ENCODE measurements around the gene SCO1.

Gene SCO1

GRCh38 chr17:10697092-10698081, at the start of gene SCO1, which contains the start of gene ADPRM:
Gene SCO1, minus strand, starts transcription at chr17:10697533. Its CDS starts 26 bp downstream, at chr17:10697507.
Gene ADPRM, plus strand, starts transcription at chr17:10697594. Its CDS starts 7,333 bp downstream, at chr17:10704927.
- no peaks in the 10 kb centered on the region for H3K27me3 ChIP-seq
- H3K9ac ChIP-seq = peak within 1 kb of the TSS; percentile 87 to 99 (median 96)
- peak within 1 kb of the TSS; percentile 83 to 98 (median 88) for H3K4me2 ChIP-seq
- peaks cover 0 to 29% (median 13%) of the 10 kb centered on the region in 11 experiments; a peak in 16 of 22 replicates for H4K20me1 ChIP-seq
- no peaks in the 10 kb centered on the region for H3K9me3 ChIP-seq (replicated peaks in 1 of 11)
- peaks cover 28 to 34% (median 33%) of the 10 kb centered on the region in 11 experiments for H3K36me3 ChIP-seq
- peaks cover 46 to 59% (median 51%) of the 10 kb centered on the region in 10 experiments for H3K4me1 ChIP-seq
- H3K27ac ChIP-seq = peak within 1 kb of the TSS; percentile 91 to 98 (median 96)
- peak within 1 kb of the TSS; percentile 85 to 99 (median 96) for H3K4me3 ChIP-seq
- no peak for TF ChIP-seq Cebpa-rat (IDR thresholded peaks at IDR 0.05)

DNA sequence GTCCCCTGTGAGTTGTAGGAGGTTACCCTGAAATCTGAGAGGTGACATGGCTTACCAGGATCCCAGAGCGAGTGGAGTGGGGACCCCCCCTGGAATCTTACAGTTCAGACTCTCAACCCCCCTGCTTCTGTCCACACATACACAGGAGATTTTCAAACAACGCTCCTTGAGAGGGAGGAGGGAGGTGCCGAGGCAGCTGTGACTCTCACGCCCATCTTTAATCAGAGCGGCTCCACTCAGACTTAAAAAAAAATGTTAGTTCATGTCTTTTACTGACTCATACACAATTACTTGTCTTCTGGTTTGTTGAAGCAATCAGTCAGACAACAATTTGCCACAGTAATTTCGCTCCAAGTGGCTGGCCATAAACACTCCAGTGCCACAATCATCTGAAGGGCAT, 47.9 kb upstream of the SCO1 start:
- no peaks in the 10 kb centered on the region for H3K27me3 ChIP-seq
- no peak for TF ChIP-seq Cebpa-rat (IDR thresholded peaks at IDR 0.05)

GRCh38 chr17:10744501-10745000, 47.2 kb upstream of the SCO1 start:
- Histone ChIP-seq H3K4me2 (peak overlapping the region in 10 of 11 experiments; percentile 10 to 67 (median 63); a peak in 17 of 22 replicates), H3K27ac (no peak overlapping the region), H4K20me1 (no peaks in the 10 kb centered on the region), H3K9me3 (replicated peaks in 1 of 11) (no peaks in the 10 kb centered on the region), H3K27me3 (no peaks in the 10 kb centered on the region), H3K9ac (no peak overlapping the region; a peak in 1 of 22 replicates), H3K36me3 (no peaks in the 10 kb centered on the region), H3K4me3 (no peak overlapping the region), H3K4me1 (peaks cover 0 to 15% (median 14%) of the 10 kb centered on the region in 10 experiments; a peak in 17 of 20 replicates)
- TF ChIP-seq Cebpa-rat (IDR thresholded peaks at IDR 0.05) = no peak

More for the DNA sequence above, 47.9 kb upstream of the SCO1 start:
- Histone ChIP-seq H3K36me3 (no peaks in the 10 kb centered on the region), H3K9me3 (replicated peaks in 1 of 11) (no peaks in the 10 kb centered on the region), H3K9ac (no peak overlapping the region), H4K20me1 (no peaks in the 10 kb centered on the region), H3K4me2 (peak overlapping the region in 9 of 11 experiments; percentile 13 to 67 (median 63); a peak in 15 of 22 replicates), H3K27ac (no peak overlapping the region), H3K4me3 (no peak overlapping the region), H3K4me1 (peaks cover 0 to 15% (median 14%) of the 10 kb centered on the region in 10 experiments; a peak in 17 of 20 replicates)

GRCh38 chr17:10743316-10744009, 46.1 kb upstream of the SCO1 start:
- Histone ChIP-seq H3K4me1 (peaks cover 0 to 18% (median 14%) of the 10 kb centered on the region in 10 experiments; a peak in 17 of 20 replicates), H3K36me3 (no peaks in the 10 kb centered on the region), H3K27ac (no peak overlapping the region), H3K9ac (no peak overlapping the region), H4K20me1 (no peaks in the 10 kb centered on the region), H3K9me3 (replicated peaks in 1 of 11) (no peaks in the 10 kb centered on the region), H3K27me3 (no peaks in the 10 kb centered on the region), H3K4me2 (no peak overlapping the region), H3K4me3 (no peak overlapping the region)
- no peak for TF ChIP-seq Cebpa-rat (IDR thresholded peaks at IDR 0.05)

DNA sequence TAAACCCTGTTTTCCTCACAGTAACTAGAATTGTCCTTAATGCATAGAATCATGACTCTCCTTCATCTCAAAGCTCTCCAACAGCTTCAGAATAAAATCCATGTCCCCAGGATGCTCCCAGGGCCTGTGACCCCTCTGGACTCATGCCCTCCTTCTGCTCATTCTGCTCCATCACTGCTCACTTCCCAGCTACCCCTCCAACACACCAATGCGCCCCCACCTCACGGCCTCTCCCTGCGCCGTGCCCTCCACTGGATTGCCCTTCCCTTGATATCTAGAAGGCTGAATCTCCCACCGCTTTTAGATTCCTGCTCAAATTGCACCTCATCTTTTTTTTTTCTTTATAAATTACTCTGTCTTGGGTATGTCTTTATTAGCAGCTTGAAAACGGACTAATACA, 45.1 kb upstream of the SCO1 start:
- peaks cover 0 to 26% (median 19%) of the 10 kb centered on the region in 10 experiments; a peak in 17 of 20 replicates for H3K4me1 ChIP-seq
- no peak overlapping the region for H3K27ac ChIP-seq
- H3K9me3 ChIP-seq (replicated peaks in 1 of 11) = no peaks in the 10 kb centered on the region
- no peak overlapping the region for H3K4me2 ChIP-seq
- no peaks in the 10 kb centered on the region for H4K20me1 ChIP-seq
- H3K36me3 ChIP-seq = no peaks in the 10 kb centered on the region
- H3K4me3 ChIP-seq = no peak overlapping the region
- no peak for TF ChIP-seq Cebpa-rat (IDR thresholded peaks at IDR 0.05)
- no peaks in the 10 kb centered on the region for H3K27me3 ChIP-seq
- no peak overlapping the region for H3K9ac ChIP-seq

DNA sequence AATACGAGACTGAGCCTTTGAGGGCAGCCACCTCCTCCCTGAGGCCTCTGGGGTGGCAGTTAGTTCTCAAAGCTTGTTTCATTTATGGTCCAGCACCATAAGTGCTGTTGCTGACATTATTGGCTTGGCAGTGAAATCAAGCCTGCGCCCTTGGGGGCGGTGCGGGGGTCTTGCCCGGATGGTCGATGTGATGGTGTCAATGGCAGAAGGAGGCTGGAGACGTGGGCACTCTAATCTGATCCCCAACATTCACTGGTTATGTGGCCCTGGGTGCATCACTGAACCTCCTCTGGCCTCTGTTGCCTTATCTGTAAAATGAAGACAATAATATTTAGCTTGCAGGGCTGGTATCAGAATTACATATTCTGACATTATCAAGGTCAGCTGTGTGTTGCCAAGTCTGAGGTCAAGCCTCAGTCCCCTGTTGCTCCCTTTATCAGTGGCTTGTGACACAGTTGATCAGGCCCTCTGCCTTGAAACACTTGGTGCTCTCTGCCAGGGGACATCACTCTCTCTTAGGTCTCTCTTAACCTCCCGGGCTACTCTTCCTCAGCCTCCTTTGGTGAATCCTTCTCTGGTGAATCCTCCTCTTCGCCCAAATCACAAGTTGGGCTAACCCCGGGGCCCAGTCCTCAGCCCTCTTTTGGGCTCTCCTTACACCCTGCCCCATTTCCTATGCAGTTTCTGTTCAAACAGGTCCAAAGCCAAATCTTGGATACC, 44.2 kb upstream of the SCO1 start:
- Histone ChIP-seq H3K9ac (no peak overlapping the region), H3K4me2 (no peak overlapping the region), H3K4me3 (no peak overlapping the region), H3K27ac (no peak overlapping the region), H3K36me3 (no peaks in the 10 kb centered on the region), H4K20me1 (no peaks in the 10 kb centered on the region), H3K4me1 (peaks cover 0 to 30% (median 24%) of the 10 kb centered on the region in 10 experiments; a peak in 17 of 20 replicates), H3K9me3 (replicated peaks in 1 of 11) (no peaks in the 10 kb centered on the region), H3K27me3 (no peaks in the 10 kb centered on the region)
- no peak for TF ChIP-seq Cebpa-rat (IDR thresholded peaks at IDR 0.05)

- Histone ChIP-seq H3K36me3 (no peaks in the 10 kb centered on the region), H3K9ac (no peak overlapping the region), H4K20me1 (no peaks in the 10 kb centered on the region), H3K4me1 (peaks cover 0 to 21% (median 14%) of the 10 kb centered on the region in 10 experiments; a peak in 16 of 20 replicates), H3K4me3 (no peak overlapping the region), H3K9me3 (replicated peaks in 1 of 11) (no peaks in the 10 kb centered on the region), H3K4me2 (no peak overlapping the region), H3K27ac (no peak overlapping the region), H3K27me3 (no peaks in the 10 kb centered on the region)
- TF ChIP-seq Cebpa-rat (IDR thresholded peaks at IDR 0.05) = no peak
Measured at GRCh38 chr17:10739386-10739785, 42.1 kb upstream of the SCO1 start.

GRCh38 chr17:10738521-10739258, 41.4 kb upstream of the SCO1 start:
- Histone ChIP-seq H3K4me3 (no peak overlapping the region), H3K4me2 (no peak overlapping the region), H3K9ac (no peak overlapping the region), H3K27me3 (no peaks in the 10 kb centered on the region), H3K4me1 (peaks cover 0 to 16% (median 9%) of the 10 kb centered on the region in 10 experiments; a peak in 13 of 20 replicates), H3K9me3 (replicated peaks in 1 of 11) (no peaks in the 10 kb centered on the region), H3K36me3 (no peaks in the 10 kb centered on the region), H4K20me1 (no peaks in the 10 kb centered on the region), H3K27ac (no peak overlapping the region)
- no peak for TF ChIP-seq Cebpa-rat (IDR thresholded peaks at IDR 0.05)

All from BLaER1 treated with 17β-estradiol and CSF1 and Interleukin-3, amounts not matched to agents 10 nM and 100 nM (cell line).